IMR-90 (cell line): Measurements from ENCODE around the gene ZNF296. TPM values are rescaled to one million over a fixed set of nuclear protein-coding genes. Genes with fewer than 3 reads are reported as not detected.

Experiments used
- ATAC-seq: fragments of 200-7000 bp; cut with Tn5 transposase; 2 replicates; pipeline ENCODE4 v1.9.1; 2020; ENCODE audit warnings: low read depth, mild to moderate bottlenecking, moderate library complexity
- BruUV-seq: library from RNA; stranded (reverse); fragments of 400-500 nt; replicated peaks from 2 replicates; lab custom pipeline; 2021; lab: Mats Ljungman, UMichigan
- CTCF ChIA-PET: fragments of 300-600 bp; formaldehyde crosslinking; extraction: SDS; loops from one replicate; lab custom pipeline; 2021; ENCODE audit warnings: antibody characterized with exemption; lab: Yijun Ruan, JAX
- POLR2A ChIA-PET: fragments of 300-600 bp; sonication (Branson Sonifier 250); formaldehyde crosslinking; loops from one replicate; lab custom pipeline; 2022; ENCODE audit warnings: antibody characterized with exemption; ENCODE audit not compliant: unreplicated experiment; lab: Charles Lee
- DNase-seq: peaks from one replicate; pipeline ENCODE4 v3.0.0; 2013
- H2AFZ ChIP-seq: replicated peaks from 2 replicates; pipeline ENCODE3; 2013; ENCODE audit warnings: low read length, mild to moderate bottlenecking; ENCODE audit not compliant: poor library complexity
- H2AK5ac ChIP-seq: 2 replicates; pipeline ENCODE4 v1.6.1; 2013; ENCODE audit warnings: low read depth, low read length, inconsistent platforms
- H2AK9ac ChIP-seq: replicated peaks from 2 replicates; pipeline ENCODE3; 2013; ENCODE audit warnings: mild to moderate bottlenecking, low read depth, low read length, moderate library complexity; ENCODE audit not compliant: poor library complexity
- H2BK120ac ChIP-seq: 2 replicates; pipeline ENCODE4 v1.6.1; 2013; ENCODE audit warnings: low read depth, low read length, inconsistent platforms
- H2BK15ac ChIP-seq: 3 replicates; pipeline ENCODE4 v1.6.1; 2013; ENCODE audit warnings: low read depth, low read length, inconsistent platforms
- H2BK20ac ChIP-seq: 2 replicates; pipeline ENCODE4 v1.6.1; 2013; ENCODE audit warnings: low read depth, mild to moderate bottlenecking, inconsistent platforms, low read length, moderate library complexity
- H2BK5ac ChIP-seq: 2 replicates; pipeline ENCODE4 v1.6.1; 2013; ENCODE audit warnings: mild to moderate bottlenecking, low read depth, low read length, inconsistent platforms; ENCODE audit not compliant: poor library complexity, severe bottlenecking
- H3K14ac ChIP-seq: replicated peaks from 2 replicates; pipeline ENCODE4 v1.6.1; 2013; ENCODE audit warnings: low read depth, low read length, inconsistent platforms
- H3K18ac ChIP-seq: 2 replicates; pipeline ENCODE4 v1.6.1; 2013; ENCODE audit warnings: low read depth, low read length, control low read depth
- H3K23ac ChIP-seq: 2 replicates; pipeline ENCODE4 v1.6.1; 2013; ENCODE audit warnings: low read depth, low read length, inconsistent platforms
- H3K27ac ChIP-seq: 2 replicates; pipeline ENCODE4 v1.5.1; 2013; ENCODE audit warnings: mild to moderate bottlenecking, control low read depth, low read length; ENCODE audit not compliant: insufficient read depth
- H3K27me3 ChIP-seq: 2 replicates; pipeline ENCODE4 v1.6.1; 2013; ENCODE audit warnings: low read length; ENCODE audit not compliant: control insufficient read depth, insufficient read depth
- H3K36me3 ChIP-seq: 2 replicates; pipeline ENCODE4 v1.6.1; 2013; ENCODE audit warnings: low read length, mixed read lengths; ENCODE audit not compliant: control insufficient read depth, insufficient read depth
- H3K4ac ChIP-seq: 2 replicates; pipeline ENCODE4 v1.6.1; 2013; ENCODE audit warnings: low read depth, low read length, inconsistent platforms
- H3K4me1 ChIP-seq: 2 replicates; pipeline ENCODE4 v1.6.1; 2013; ENCODE audit warnings: low read length, mixed read lengths; ENCODE audit not compliant: control insufficient read depth, insufficient read depth
- H3K4me2 ChIP-seq: 2 replicates; pipeline ENCODE4 v1.6.1; 2013; ENCODE audit warnings: low read depth, mild to moderate bottlenecking, control low read depth, low read length, moderate library complexity
- H3K4me3 ChIP-seq: 2 replicates; pipeline ENCODE4 v1.5.1; 2013; ENCODE audit warnings: low read depth, mild to moderate bottlenecking, control low read depth, low read length, moderate library complexity; ENCODE audit not compliant: insufficient read depth
- H3K56ac ChIP-seq: 2 replicates; pipeline ENCODE4 v1.6.1; 2013; ENCODE audit warnings: low read length, inconsistent platforms; ENCODE audit not compliant: insufficient read depth; ENCODE audit errors: extremely low read depth
- H3K79me1 ChIP-seq, 2 experiments: 2 replicates each; pipeline ENCODE4 v1.6.1; 2013; ENCODE audit warnings: low read length in 2 of 2, inconsistent platforms in 1 of 2, low read depth in 1 of 2
- H3K9ac ChIP-seq: 2 replicates; pipeline ENCODE4 v1.6.1; 2013; ENCODE audit warnings: low read depth, low read length, control low read depth
- H3K9me1 ChIP-seq: 2 replicates; pipeline ENCODE4 v1.6.1; 2013; ENCODE audit warnings: low read length, inconsistent platforms; ENCODE audit not compliant: insufficient read depth
- H3K9me3 ChIP-seq: 2 replicates; pipeline ENCODE4 v1.6.1; 2013; ENCODE audit warnings: low read length; ENCODE audit not compliant: control insufficient read depth, insufficient read depth
- H4K20me1 ChIP-seq: 2 replicates; pipeline ENCODE4 v1.6.1; 2013; ENCODE audit warnings: low read length, inconsistent platforms; ENCODE audit not compliant: insufficient read depth
- H4K5ac ChIP-seq: 2 replicates; pipeline ENCODE4 v1.6.1; 2013; ENCODE audit warnings: mild to moderate bottlenecking, low read depth, low read length, control low read depth
- H4K8ac ChIP-seq, 2 experiments: 2 replicates each; pipeline ENCODE4 v1.6.1; 2013; ENCODE audit warnings: low read depth in 2 of 2, low read length in 2 of 2, control low read depth in 1 of 2, inconsistent platforms in 1 of 2
- H4K91ac ChIP-seq: 2 replicates; pipeline ENCODE4 v1.6.1; 2013; ENCODE audit warnings: low read depth, low read length, inconsistent platforms; ENCODE audit not compliant: insufficient read depth
- BHLHE40 ChIP-seq: fragments of 150-350 bp; IDR thresholded peaks from 2 replicates; pipeline ENCODE4 v1.6.1; 2016; ENCODE audit warnings: mild to moderate bottlenecking, low read depth, low read length
- CHD1 ChIP-seq: IDR thresholded peaks from 2 replicates; pipeline ENCODE4 v1.6.1; 2012; ENCODE audit warnings: low read depth, low read length, improper control_type of control experiment
- MAZ ChIP-seq: IDR thresholded peaks from 2 replicates; pipeline ENCODE4 v1.6.1; 2012; ENCODE audit warnings: low read depth, mild to moderate bottlenecking, low read length, improper control_type of control experiment, moderate library complexity, borderline replicate concordance
- MXI1 ChIP-seq: IDR thresholded peaks from 2 replicates; pipeline ENCODE4 v1.6.1; 2012; ENCODE audit warnings: low read depth, mild to moderate bottlenecking, low read length, moderate library complexity, borderline replicate concordance
- POLR2A ChIP-seq: IDR thresholded peaks from 2 replicates; pipeline ENCODE4 v1.6.1; 2012; ENCODE audit warnings: mild to moderate bottlenecking, low read depth, low read length
- RAD21 ChIP-seq: IDR thresholded peaks from 2 replicates; pipeline ENCODE4 v1.6.1; 2012; ENCODE audit warnings: low read length, improper control_type of control experiment
- RFX5 ChIP-seq: IDR thresholded peaks from 2 replicates; pipeline ENCODE4 v1.8.0; 2012; ENCODE audit warnings: low read depth, mild to moderate bottlenecking, low read length, moderate library complexity
- SMC3 ChIP-seq: fragments of 150-350 bp; IDR thresholded peaks from 2 replicates; pipeline ENCODE4 v1.6.1; 2016; ENCODE audit warnings: low read depth, mild to moderate bottlenecking, antibody characterized with exemption, low read length, moderate library complexity
- WGBS, 2 experiments: methylation state at CpG; one replicate each; pipeline versions ENCODE4 v1.1.5 to v1.1.7; 2013; ENCODE audit warnings: missing lambda C conversion rate in 2 of 2; ENCODE audit not compliant: insufficient read length in 1 of 2; ENCODE audit errors: extremely low coverage in 2 of 2; 5-methylcytosine and 5-hydroxymethylcytosine counted together
- dilution Hi-C: fragments of 300-500 bp; cut with HindIII; formaldehyde crosslinking; loops from one replicate; pipeline ENCODE4 v1.14.3; 2018; ENCODE audit warnings: low sequenced_read_pairs; ENCODE audit not compliant: unreplicated experiment
- in situ Hi-C: fragments of 300-500 bp; cut with MboI; formaldehyde crosslinking; loops from 3 replicates; pipeline ENCODE4 v1.14.3; 2019; ENCODE audit warnings: low sequenced_read_pairs, inconsistent platforms, mixed read lengths
- intact Hi-C: fragments of 100-400 bp; cut with micrococcal nuclease; formaldehyde crosslinking; loops from 2 replicates; pipeline ENCODE4 v1.10.0; 2022
- polyA plus RNA-seq, 3 experiments: library from polyadenylated mRNA; depleted of rRNA; stranded (reverse); fragments of >200 nt; gene quantifications; 2 replicates each; pipeline ENCODE4 v1.2.3, GENCODE V29; 2012; ENCODE audit warnings: low replicate concordance in 1 of 3
- total RNA-seq: library from RNA; depleted of rRNA; stranded (reverse); fragments of >200 nt; gene quantifications from 2 replicates; pipeline ENCODE4 v1.2.3, GENCODE V29; 2012
- TF ChIP-seq, protein P1 (sequence below): conservative IDR thresholded peaks from 2 replicates; pipeline ENCODE4 v1.5.1; 2012; ENCODE audit warnings: mild to moderate bottlenecking, low read depth, low read length, improper control_type of control experiment
- TF ChIP-seq, protein P2 (sequence below): fragments of 150-350 bp; IDR thresholded peaks from 2 replicates; pipeline ENCODE4 v1.6.1; 2017; ENCODE audit warnings: mild to moderate bottlenecking, antibody characterized with exemption, low read length, low read depth

ZNF296 gene
- total and polyA plus RNA-seq, 2 of the 4 experiments (the other 2 are of a cell fraction): 0.10 TPM; not detected in 1

DNA sequence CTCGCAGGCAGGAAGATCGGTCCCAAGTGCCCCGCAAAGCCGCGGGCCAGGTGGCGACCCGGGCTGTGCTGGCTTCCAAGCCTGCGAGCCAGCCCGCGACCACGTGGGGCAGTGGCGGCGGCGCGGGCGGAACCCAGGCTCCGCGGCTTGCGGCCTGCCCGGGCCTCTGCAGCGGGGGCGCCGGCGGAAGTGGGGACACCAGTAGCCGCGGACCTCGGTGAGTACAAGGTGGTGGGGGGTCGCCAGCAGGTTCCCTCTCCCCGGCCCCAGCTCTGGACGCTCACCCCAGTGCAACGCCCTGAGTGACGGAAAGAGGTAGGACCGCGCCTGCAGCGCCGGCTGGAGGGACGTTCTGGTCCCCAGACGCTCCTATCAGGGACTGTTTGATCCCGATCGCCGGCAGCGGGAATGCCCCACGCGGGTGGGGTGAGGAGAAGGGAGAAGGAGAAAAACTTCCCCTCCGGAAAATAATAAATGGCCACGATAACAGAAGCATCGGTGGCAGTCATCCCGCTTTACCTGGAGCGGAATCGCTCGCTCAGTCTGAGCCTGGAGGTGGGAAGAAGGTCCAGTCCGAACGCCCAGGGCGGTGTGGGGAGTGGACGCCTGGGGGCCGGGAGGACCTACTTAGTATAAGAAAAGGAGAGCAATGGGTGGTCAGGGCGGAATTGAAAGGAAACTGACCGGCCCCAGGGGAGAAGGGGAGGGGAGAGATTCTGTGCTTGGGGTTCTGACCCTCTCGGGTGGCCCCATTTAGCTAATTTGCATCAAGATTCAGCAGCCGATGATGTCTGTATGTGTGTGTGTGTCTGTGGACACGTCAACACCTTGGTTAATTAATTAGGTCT lies 3.0 kb upstream of the ZNF296 start, which contains the start of gene GEMIN7:
Gene GEMIN7, plus strand, starts transcription at position 198 of the 848 bp plus-strand sequence. CDS start 10,855 bp downstream, outside the sequence.
- no peak within 1 kb of the TSS for H2BK20ac ChIP-seq
- peak within 1 kb of the TSS; percentile 95 for H3K9ac ChIP-seq
- peak within 1 kb of the TSS; percentile 100 for H2AFZ ChIP-seq
- 2% methylated on average over 12 of the region's 61 CpGs; no CpG with 5 or more reads in 1 of the 2 experiments for WGBS, 2 experiments
- intact Hi-C loops: no loop called here
- H3K4me2 ChIP-seq: peak within 1 kb of the TSS; percentile 99
- H3K27ac ChIP-seq: peak within 1 kb of the TSS; percentile 93
- H4K8ac ChIP-seq: peak within 1 kb of the TSS; percentile 97 to 99
- H2BK120ac ChIP-seq: peak within 1 kb of the TSS; percentile 45; the same call in 1 of the 2 replicates
- BruUV-seq: no TSS peak
- H3K4me3 ChIP-seq: peak within 1 kb of the TSS; percentile 99
- ATAC-seq (peak; percentile 93), DNase-seq (peak; percentile 59)
- TF ChIP-seq POLR2A (no peak; the same call in 1 of the 2 replicates), BHLHE40 (peak; percentile 42; the same call in 1 of the 2 replicates), SMC3 (no peak), MAZ (peak; percentile 83), RAD21 (peak; percentile 24; the same call in 1 of the 2 replicates), MXI1 (peak; percentile 91), RFX5 (no peak), CHD1 (no peak)
- TF ChIP-seq, protein P1, sequence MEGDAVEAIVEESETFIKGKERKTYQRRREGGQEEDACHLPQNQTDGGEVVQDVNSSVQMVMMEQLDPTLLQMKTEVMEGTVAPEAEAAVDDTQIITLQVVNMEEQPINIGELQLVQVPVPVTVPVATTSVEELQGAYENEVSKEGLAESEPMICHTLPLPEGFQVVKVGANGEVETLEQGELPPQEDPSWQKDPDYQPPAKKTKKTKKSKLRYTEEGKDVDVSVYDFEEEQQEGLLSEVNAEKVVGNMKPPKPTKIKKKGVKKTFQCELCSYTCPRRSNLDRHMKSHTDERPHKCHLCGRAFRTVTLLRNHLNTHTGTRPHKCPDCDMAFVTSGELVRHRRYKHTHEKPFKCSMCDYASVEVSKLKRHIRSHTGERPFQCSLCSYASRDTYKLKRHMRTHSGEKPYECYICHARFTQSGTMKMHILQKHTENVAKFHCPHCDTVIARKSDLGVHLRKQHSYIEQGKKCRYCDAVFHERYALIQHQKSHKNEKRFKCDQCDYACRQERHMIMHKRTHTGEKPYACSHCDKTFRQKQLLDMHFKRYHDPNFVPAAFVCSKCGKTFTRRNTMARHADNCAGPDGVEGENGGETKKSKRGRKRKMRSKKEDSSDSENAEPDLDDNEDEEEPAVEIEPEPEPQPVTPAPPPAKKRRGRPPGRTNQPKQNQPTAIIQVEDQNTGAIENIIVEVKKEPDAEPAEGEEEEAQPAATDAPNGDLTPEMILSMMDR: peak; percentile 26; the same call in 1 of the 2 replicates
- TF ChIP-seq, protein P2, sequence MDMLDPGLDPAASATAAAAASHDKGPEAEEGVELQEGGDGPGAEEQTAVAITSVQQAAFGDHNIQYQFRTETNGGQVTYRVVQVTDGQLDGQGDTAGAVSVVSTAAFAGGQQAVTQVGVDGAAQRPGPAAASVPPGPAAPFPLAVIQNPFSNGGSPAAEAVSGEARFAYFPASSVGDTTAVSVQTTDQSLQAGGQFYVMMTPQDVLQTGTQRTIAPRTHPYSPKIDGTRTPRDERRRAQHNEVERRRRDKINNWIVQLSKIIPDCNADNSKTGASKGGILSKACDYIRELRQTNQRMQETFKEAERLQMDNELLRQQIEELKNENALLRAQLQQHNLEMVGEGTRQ: peak; percentile 90
- no peaks in the 10 kb centered on the region for H3K27me3 ChIP-seq
- H2BK15ac ChIP-seq: 0 out of 3 replicates have a peak within 1 kb of the TSS, but pooled peaks have one; percentile 7
- ChIA-PET POLR2A (no interaction called here), CTCF (no interaction called here)
- peak within 1 kb of the TSS; percentile 86 for H4K91ac ChIP-seq
- peak within 1 kb of the TSS; percentile 98 for H4K5ac ChIP-seq
- peak within 1 kb of the TSS; percentile 96 for H3K4ac ChIP-seq
- H2AK9ac ChIP-seq: peak within 1 kb of the TSS; percentile 95
- H3K9me1 ChIP-seq: peaks cover 15% of the 10 kb centered on the region
- peak within 1 kb of the TSS; percentile 98 for H3K14ac ChIP-seq
- H3K4me1 ChIP-seq: peaks cover 5% of the 10 kb centered on the region; the same call in 1 of the 2 replicates
- in situ Hi-C loops: no loop called here
- H3K23ac ChIP-seq: peak within 1 kb of the TSS; percentile 94
- peak within 1 kb of the TSS; percentile 58 for H3K56ac ChIP-seq
- peaks cover 8% of the 10 kb centered on the region for H3K36me3 ChIP-seq
- peak within 1 kb of the TSS; percentile 73; the same call in 1 of the 2 replicates for H3K18ac ChIP-seq
- H3K9me3 ChIP-seq: no peaks in the 10 kb centered on the region
- peaks cover 18 to 42% of the 10 kb centered on the region in 2 experiments for H3K79me1 ChIP-seq
- H2BK5ac ChIP-seq: peak within 1 kb of the TSS; percentile 80
- dilution Hi-C loops: no loop called here
- H4K20me1 ChIP-seq: no peaks in the 10 kb centered on the region
- peak within 1 kb of the TSS; percentile 73 for H2AK5ac ChIP-seq
